ENCODE measurements around the gene INHBA.

- TF ChIP-seq EZH2phosphoT487 (IDR thresholded peaks at IDR 0.05; ENCODE audit: insufficient read depth, low read depth): no peak
- TF ChIP-seq EZH2 (IDR thresholded peaks at IDR 0.05; ENCODE audit: insufficient read depth, poor library complexity, severe bottlenecking): no peak
These were observed 4.2 kb downstream of the INHBA start for GRCh38 chr7:41698726-41699125.

All from GM23248 (cell line).